HG02885 (cell line): ENCODE measurements around the gene TSPO.
A peak's percentile ranks its signal among the peaks of the same experiment; 100 is the strongest.
"Not testable (repeated sequence)": the region's sequence is repeated elsewhere in the genome, so short reads cannot be mapped to it uniquely, and the experiment has no call there.

ENCODE experiments used
- ATAC-seq: cut with Tn5 transposase; IDR thresholded peaks from one replicate; pipeline ENCODE4 v1.9.1; 2021; ENCODE audit warnings: mild to moderate bottlenecking; ENCODE audit not compliant: unreplicated experiment, poor library complexity

Gene TSPO

DNA sequence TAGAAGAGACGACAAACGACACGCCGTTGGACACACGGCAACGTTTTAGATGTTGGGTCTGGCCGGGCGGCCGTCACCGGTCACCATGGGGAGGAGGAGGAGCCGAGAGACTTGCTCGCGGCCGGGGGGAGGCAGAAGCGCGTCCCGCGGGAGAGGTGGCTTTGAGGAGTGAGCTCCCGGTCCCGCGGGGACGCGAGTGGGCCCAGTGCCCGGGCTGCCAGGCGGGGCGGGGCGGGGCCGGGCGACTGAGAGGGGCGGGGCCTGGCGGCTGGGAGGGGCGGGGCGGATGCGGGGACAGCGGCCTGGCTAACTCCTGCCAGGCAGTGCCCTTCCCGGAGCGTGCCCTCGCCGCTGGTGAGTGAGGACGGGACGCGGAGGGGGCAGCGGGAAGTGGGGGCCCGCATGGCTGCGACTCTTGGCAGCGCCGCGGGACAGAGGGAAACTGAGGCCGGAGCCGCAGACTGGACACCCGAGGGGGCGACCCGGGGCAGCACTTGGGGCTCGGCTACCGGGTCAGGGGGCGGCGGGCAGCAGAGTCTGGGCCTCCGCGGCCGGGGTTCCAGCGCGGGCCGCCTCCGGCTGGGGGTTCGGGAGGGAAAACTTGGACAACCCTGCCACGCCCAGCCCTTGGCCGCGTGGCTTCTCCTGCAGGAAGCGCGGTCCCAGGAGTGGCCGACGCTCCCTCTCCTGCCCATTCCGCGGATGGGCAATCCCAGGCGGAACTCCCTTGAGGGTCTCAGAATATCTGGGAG, at the start of gene TSPO:
TSS of gene TSPO (plus strand) at position 309 of the 752 bp plus-strand sequence. CDS start 7,680 bp downstream, outside the sequence.
- ATAC-seq, result no peak

DNA sequence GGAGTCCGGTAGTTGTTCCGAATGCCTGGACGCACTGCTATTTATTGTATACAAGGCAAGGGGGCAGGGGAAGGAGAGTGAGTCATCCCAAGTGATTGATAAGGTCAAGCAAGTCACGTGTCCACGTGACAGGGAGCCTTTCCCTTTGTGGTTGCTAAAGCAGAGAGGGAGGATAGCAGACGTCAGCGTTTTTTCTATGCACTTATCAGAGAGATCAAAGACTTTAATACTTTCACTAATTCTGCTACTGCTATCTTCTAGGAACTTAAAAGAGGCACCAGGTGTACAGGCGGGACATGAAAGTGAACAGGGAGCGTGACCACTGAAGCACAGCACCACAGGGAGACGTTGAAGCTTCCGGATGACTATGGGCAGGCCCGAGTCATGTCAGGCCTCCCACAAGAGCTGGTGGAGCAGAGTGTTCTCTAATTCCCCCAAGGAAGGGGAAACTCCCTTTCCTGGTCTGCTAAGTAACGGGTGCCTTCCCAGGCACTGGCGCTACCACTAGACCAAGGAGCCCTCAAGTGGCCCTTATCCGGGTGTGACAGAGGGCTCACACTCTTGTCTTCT, 47.2 kb upstream of the TSPO start:
- ATAC-seq, result not testable (repeated sequence)

DNA sequence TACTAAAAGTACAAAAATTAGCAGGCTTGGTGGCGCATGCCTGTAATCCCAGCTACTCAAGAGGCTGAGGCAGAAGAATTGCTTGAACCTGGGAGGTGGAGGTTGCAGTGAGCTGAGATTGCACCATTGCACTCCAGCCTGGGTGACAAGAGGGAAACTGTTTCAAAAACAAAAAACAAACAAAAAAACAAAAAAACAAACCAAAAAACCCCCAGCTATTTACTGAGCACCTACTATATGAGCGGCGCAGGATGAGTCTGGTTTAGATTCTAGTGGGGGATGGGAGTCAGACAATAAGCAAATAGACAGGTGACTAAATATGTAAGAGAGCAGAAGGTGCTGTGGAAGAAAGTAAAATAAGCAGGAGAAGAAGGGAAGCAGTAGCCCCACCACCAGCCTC, 46.4 kb upstream of the TSPO start:
- not testable (repeated sequence) for ATAC-seq

DNA sequence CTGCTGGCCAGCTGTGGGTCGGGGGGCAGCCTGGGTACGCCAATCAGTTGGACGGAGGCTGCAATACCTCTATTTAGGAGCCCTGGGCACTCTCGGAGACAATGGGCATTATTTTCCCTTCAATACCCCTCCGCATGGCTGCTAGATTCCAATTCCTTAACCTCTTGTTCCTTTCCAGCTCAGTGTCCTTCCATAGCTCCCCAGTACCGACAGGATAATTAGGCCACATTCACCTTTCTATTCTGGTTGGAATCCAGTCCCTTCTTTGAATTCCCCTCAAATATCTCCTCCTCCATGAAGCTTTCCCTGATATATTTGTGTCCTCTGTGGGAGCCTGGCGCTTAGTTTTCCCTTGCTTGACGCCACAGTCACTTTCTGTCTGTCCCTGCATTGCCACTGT, 45.1 kb upstream of the TSPO start:
- no peak for ATAC-seq

DNA sequence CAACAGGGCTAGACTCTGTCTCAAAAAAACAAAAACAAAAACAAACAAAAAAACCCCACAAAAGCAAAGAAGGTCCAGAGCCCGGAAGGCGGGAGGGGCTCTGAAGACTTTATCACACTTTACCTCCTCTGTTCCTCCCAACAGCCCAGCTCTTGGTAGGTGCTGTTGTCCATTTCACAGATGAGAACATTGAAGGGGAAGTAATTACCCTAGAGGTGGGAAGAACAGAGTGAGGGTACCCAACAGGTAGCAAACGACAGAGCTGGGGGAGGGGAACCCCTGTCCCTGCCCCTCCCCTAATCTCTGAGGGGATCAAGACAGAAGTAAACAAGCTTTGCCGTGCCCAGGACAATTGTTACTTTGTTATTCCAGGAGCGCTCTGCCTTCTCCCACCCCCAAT, 41.8 kb upstream of the TSPO start:
- no peak for ATAC-seq

DNA sequence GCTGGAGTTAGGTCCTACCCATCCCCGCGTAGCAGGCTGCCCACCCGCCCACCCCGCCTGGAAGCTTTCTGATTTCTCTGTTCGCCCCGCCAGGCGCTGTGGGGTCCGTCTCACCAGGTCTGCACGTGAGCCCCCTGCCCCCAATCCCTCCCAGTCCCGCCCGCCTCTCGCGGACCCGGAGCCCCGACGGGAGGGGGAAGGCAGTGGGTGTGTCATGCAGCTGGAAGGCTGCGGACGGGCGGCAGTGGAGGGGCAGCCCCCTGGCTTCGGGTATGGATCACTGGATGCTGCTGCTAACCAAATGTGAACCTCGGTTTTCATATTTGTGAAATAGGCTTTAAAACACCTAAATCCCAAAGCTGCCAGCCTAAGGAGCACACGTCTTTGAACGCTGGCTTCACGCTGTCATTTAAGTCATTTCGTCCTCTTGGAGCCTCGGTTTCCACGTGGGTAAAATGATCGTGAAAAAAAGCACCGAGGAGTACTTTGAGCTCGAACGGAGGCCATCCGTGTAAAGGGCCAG, 41.4 kb upstream of the TSPO start:
- no peak for ATAC-seq

DNA sequence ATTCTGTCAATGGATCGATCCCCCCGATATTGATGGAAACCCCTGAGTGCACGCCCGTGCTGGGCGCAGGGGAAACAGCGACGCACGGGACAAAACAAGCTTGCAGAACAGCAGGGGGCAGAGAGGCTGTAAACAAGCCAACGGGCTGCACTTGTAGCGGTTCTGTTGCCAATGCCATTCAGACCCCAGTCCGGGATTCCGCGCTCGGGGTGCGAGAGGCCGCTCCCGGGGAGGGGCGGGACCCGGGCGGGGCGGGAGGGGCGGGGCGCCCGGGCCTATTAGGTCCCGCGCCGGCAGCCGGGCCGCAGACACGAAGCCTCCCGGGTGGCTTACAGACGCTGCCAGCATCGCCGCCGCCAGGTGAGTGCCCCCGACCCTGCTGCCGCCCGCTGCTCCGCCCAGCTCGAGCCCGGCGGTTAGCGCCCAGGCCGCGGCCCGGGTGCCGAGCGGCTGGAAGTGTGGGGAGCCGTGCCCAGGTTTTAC, 40.9 kb upstream of the TSPO start, which contains the start of gene BIK:
TSS of gene BIK (plus strand) at position 307 of the 483 bp plus-strand sequence. CDS start 13,273 bp downstream, outside the sequence.
- ATAC-seq, result peak; percentile 57

DNA sequence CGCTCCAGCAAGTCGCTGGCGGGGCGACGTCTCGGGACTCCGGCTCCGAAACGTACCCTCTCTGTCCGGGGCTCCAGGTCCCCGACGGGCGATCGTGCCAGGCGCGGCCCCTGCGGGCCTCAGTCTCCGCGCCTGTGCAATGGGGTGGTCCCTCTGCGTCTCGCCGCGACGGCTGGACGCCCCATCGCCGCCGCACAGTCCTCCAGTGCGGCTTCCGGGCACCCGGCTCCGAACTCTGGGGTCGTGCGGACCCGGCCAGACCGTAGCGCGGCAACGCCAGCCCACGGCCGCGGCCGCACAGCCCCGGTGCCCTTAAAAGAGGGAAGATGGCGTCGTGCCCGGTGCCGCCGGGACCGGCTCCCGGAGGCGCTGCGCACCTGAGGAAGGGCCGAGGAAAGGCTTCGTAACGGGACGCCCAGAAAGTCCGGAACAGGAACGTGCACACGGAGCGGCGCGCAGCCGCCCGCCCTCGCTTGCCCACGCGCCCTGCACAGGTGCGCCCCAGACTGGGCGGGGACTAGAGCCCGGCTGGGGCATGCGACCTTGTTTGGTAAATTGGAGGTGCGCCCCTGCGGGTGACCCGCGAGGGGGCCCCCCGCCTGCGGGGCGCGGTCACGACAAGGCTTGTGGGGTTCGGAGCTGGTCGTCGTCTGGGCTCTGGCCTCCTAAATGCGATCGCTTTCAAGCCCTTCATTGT, 40.3 kb upstream of the TSPO start:
- peak; percentile 68 for ATAC-seq

DNA sequence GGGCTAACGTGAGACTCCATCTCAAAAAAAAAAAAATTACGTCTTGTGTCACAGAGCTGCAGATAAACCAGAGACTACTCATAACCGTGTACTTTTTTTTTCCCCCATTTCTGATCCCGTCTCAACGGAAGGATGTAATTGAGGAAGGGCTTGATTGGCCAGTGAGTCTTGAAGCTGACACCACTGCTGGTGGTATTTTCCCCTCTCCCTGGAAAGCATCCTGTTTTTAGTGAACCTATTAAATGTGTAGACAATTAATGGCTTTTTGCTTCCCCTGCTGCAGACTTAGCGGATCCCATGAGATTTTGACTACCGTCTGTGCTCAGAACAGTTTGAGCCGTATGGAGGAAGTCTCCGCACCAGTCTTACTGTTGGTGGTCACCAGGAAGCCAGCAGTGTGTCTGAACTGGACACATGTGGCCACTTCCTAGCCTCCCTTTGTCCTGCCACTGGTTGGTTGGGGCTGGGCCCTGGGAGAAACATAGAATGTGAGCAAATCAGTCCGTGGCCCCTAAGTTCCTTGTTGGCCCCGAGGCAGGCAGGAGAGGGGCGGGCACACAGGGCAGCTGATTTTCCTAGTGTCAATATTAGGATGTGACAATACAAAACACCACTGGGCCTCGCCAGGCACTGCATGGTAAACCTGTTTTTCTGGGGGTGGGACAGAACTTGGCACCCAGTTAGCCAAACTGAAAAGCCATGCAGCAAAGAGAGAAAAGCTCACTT, 37.7 kb upstream of the TSPO start:
- no peak for ATAC-seq

DNA sequence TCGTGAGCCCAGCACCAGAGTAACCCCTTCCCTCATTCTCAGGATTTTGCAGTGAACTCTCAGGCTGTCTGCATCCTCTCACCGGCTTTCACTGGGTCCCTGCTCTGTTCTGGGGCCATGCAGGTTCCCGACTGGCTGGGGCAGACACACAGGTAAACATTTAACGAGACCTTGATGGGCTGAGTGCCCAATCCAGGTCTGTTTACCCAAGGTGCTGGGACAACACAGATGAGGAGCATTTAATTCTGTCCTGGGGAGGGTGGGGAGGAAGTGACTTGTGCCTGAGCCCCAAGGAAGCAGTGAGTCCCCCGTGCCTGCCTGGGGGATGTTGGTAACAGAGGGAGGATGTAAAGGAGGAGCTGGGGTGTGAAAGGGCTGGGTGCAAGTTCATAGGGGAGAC, 36.4 kb upstream of the TSPO start:
- no peak for ATAC-seq

DNA sequence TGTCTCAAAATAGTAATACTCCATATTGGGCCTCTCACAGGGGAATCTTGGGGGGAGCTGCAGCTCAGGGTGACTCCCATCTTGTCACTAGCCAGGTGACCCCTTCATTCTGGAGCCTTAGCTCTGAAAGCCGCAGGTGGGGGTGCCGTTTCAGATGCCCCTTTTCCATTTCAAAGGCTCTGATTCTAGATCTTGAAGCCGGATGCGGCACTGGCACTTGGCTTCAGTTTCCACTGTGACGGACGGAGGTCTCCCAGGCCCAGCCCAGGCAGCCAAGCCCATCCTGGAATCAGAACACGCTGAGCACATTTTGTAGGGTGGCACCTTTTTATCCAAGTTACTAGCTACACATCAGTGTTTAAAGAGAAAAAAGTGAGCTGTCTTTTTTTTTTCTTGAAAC, 34.4 kb upstream of the TSPO start:
- ATAC-seq, result no peak

DNA sequence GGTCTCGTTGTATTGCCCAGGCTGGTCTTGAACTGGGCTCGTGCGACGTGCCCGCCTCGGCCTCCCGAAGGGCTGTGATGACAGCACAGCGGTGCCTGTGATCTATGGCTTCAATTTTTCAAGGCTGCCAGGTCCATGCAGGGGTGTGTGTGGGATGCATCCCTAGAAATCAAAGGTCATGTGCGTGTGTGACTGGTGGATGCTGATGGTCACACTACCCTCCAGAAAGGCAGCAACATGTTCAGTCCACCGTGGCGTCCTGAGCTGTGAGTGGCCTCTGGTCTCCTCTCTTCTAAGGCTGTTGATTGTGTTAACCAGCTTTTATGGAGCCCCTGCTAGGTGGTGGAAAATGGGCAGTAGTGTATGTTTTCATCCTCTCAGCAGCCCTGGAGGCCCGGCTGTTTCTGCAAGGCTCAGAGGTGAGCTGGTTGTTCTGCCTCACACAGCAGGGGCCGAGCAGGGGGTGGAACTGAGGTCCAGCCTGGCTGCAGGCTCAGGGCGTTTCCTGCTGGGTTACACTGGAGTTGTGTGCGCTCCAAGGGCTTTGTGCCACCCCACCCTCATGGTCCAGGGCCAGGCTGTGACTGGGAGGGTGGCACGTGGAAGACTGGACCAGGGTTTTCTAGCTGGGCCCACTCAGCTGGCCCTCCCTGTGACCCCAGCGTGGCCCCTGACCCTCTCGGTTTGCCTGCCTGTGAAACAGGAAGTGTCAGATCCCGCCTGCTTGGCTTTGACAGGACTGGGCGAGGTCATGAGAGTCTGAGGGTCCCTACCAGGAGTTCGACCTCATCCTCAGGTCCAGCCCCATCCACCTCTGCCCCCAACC, 33.1 kb upstream of the TSPO start:
- peak; percentile 5 for ATAC-seq

DNA sequence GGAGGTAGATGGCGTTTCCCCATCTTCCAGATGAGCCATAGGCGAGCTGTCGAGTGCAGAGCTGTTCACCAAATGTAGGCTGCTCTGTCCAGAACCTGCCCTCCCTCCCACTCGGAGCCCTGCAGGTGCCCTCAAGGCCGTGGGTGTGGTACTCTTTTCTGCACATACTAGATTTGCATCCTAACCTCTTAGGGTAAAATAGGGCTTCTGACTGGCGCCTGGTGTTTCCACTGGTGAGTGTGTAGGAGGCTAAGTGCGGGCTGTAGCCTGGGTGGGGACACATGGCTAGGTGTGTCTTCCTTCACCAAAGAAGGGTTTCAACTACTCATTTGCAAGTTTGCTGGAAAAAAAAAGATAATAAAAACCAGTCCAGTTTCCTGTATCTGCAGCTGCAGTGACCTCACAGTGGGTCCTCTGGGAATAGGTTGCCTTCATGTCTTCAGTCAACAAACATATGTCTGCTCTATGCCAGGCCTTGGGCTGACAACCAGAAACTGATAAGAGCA, 32.4 kb upstream of the TSPO start:
- ATAC-seq, result peak; percentile 72

DNA sequence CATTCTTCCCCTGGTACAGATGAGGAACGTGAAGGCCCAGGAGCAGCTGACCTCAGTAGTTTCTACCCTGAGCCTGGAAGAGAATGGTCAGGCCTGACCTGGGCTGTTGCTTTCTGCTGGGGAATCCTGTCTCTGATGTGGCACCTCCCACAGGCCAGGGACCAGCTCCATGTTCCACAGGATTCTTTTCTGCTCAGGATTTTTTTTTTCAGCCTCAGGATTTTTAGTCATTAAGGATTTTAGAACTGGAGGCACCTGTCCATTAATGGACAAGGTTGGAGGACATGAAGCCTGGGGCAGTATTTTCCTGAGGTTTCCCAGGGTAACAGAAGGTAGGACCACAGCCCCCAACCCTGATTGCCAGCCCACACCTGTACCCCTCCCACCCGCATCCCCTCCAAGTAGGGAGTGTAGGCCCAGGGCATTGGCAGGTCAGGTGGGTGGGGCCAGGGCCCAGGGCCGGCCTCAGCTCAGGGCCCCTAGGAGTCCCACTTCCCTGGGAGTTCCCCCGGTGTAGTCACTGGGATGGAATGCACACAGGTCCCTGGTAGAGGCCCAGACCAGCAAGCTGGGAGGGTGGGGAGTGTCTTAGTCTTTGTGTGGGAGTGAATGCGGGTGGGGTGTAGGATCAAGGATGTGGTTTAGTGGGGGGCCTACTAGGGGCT, 24.7 kb upstream of the TSPO start:
- no peak for ATAC-seq

DNA sequence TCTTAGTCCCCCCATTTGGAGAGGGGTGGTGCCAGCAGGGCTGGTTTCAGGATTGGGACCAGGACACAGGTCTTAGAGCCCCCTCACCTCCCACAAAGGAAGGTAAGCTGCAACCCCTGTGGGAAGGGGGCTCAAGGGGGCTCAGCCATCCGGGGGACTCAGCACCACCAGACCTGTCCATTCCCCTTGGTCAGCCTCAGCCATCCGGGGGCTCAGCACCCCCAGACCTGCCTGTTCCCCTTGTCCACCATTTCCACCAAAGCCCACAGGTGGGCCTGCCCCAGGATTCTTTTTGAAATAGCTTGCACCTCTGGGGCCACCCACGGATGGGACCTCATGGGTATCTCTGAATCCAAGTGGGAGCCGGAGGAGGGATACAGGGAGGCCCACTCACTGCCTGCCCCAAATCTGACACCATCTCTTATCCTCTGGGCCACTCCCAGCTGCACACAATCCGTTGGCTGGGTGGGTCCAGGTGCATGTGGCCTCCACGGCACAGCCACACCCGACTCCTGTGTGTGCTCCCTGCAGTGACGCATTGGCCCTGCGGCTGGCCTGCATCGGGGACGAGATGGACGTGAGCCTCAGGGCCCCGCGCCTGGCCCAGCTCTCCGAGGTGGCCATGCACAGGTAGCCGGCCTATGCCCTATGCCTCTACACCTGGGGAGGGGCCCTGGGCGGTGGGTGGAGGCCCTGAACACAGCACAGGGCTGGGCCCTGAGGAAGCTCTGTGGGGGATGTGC, 24.0 kb upstream of the TSPO start:
- no peak for ATAC-seq

DNA sequence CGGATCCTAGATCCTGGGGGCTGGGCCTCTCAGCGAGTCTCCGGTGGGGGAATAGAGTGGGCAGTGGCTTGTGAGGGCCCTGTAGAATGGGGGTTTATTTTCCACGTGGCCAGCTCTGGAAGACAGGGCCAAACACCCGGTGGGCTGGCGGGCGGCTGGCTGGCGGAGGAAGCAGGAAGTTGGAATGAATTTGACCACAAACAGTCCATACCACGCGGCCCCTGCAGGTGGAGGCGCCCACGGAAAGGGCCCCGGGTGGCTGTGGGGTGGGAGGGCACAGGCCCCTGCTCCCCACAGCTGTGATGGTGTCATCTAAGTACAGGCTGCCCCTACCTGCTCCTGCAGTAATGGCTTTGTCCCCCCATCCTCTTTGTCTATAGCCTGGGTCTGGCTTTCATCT, 23.2 kb upstream of the TSPO start:
- no peak for ATAC-seq

DNA sequence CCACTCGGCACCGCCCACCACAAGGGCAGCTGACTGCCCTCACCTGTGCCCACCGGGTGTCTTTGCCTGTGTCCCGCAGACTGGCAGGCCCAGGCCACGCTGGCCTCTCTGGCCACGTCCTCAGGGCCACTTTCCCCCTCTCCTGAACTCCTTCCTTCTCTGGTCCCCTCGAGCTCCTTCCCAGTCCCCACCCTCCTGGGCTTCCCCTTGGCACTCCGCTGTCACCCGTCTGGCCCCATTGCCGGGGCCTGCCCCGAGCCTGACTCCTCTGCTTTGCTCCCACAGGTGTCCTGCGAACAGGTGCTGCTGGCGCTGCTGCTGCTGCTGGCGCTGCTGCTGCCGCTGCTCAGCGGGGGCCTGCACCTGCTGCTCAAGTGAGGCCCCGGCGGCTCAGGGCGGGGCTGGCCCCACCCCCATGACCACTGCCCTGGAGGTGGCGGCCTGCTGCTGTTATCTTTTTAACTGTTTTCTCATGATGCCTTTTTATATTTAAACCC, 22.4 kb upstream of the TSPO start:
- no peak for ATAC-seq
